Testis (tissue), 2 donors: ENCODE results near the gene CASP7.

Experiments used
- POLR2A ChIP-seq: fragments of 450-650 bp; IDR thresholded peaks from one replicate; pipeline ENCODE4 v1.6.1; 2017; ENCODE audit warnings: antibody characterized with exemption, mild to moderate bottlenecking, moderate library complexity
- TF ChIP-seq, protein P1 (sequence below), 3 experiments: fragments of 450-650 bp in 2 of 3; fragments of 200-600 bp in 1 of 3; sonication (generic) in 1 of 3; IDR thresholded peaks; one replicate each; pipeline ENCODE4 v1.5.1; 2016 to 2019; ENCODE audit warnings: antibody characterized with exemption in 3 of 3, mild to moderate bottlenecking in 2 of 3, moderate library complexity in 1 of 3

DNA sequence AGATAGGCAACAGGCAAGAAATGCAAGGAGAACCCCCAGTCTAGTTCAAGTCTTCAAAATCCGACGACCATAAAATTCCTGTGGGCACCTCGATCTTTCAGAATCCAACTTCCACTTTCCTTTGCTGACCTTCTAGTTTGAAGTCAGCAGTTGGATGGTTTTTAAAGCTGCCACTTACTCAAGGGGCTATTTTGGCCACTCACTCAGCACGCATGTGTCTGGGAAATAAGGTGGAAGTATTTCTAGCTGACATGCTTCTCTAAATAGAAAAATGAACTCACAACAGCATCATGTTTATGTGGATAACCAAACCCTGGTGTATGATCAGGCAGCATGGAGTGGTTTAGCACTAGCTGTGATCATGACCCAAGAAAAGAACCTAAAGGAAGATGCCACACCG, 15.8 kb upstream of the CASP7 start, which contains the start of gene NRAP:
- TF ChIP-seq, protein P1, sequence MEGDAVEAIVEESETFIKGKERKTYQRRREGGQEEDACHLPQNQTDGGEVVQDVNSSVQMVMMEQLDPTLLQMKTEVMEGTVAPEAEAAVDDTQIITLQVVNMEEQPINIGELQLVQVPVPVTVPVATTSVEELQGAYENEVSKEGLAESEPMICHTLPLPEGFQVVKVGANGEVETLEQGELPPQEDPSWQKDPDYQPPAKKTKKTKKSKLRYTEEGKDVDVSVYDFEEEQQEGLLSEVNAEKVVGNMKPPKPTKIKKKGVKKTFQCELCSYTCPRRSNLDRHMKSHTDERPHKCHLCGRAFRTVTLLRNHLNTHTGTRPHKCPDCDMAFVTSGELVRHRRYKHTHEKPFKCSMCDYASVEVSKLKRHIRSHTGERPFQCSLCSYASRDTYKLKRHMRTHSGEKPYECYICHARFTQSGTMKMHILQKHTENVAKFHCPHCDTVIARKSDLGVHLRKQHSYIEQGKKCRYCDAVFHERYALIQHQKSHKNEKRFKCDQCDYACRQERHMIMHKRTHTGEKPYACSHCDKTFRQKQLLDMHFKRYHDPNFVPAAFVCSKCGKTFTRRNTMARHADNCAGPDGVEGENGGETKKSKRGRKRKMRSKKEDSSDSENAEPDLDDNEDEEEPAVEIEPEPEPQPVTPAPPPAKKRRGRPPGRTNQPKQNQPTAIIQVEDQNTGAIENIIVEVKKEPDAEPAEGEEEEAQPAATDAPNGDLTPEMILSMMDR (IDR thresholded peaks at IDR 0.05), result no peak
- TF ChIP-seq POLR2A, result no peak
